ENCODE measurements around the gene FLYWCH1. TPM values are rescaled to one million over a fixed set of nuclear protein-coding genes. Genes with fewer than 3 reads are reported as not detected.

Gene FLYWCH1
- total and polyA plus RNA-seq, 2 experiments from 2014 or later: 16.0 to 44.7 TPM

- Histone ChIP-seq H3K4me2 (ENCODE audit: unreplicated experiment) (no peak overlapping the region), H3K27ac (no peak overlapping the region), H3K9ac (no peak overlapping the region), H3K9me2 (ENCODE audit: insufficient read depth) (no peaks in the 10 kb centered on the region), H3F3A (ENCODE audit: insufficient read depth) (no peaks in the 10 kb centered on the region), H3K27me3 (replicated peaks; ENCODE audit: insufficient read depth) (peaks cover 48% of the 10 kb centered on the region), H3K4me1 (ENCODE audit: insufficient read depth) (no peaks in the 10 kb centered on the region), H2AFZ (no peak overlapping the region), H3K4me3 (no peak overlapping the region), H3K9me3 (ENCODE audit: low read depth) (no peaks in the 10 kb centered on the region), H4K20me1 (ENCODE audit: insufficient read depth) (no peaks in the 10 kb centered on the region), H3K79me2 (ENCODE audit: insufficient read depth) (no peaks in the 10 kb centered on the region), H3K36me3 (ENCODE audit: low read depth) (no peaks in the 10 kb centered on the region)
- 15% methylated on average over 28 of the region's 28 CpGs for WGBS, 2 experiments (ENCODE audit: low coverage in 1 of 2, low lambda C conversion rate in 2 of 2, missing lambda C conversion rate in 2 of 2)
- DNase-seq: no peak
- TF ChIP-seq EZH2phosphoT487 (IDR thresholded peaks at IDR 0.05; ENCODE audit: insufficient read depth, low read depth) (no peak), EZH2 (IDR thresholded peaks at IDR 0.05; ENCODE audit: insufficient read depth, poor library complexity, severe bottlenecking) (no peak)
- in situ Hi-C loops (cut with MboI): no loop called here
Observed at GRCh38 chr16:2962334-2963073, 50.8 kb downstream of the FLYWCH1 start.

- DNase-seq: no peak
- Histone ChIP-seq H2AFZ (no peak overlapping the region), H3K9ac (no peak overlapping the region)
Observed at GRCh38 chr16:2963074-2963722, 51.5 kb downstream of the FLYWCH1 start.

GRCh38 chr16:2963723-2964474 lies 52.2 kb downstream of the FLYWCH1 start, which contains the start of gene KREMEN2:
Gene KREMEN2, plus strand, starts transcription at chr16:2964275. Its CDS starts 246 bp downstream, at chr16:2964521.
- H2AFZ ChIP-seq: no peak within 1 kb of the TSS
- WGBS, 2 experiments (ENCODE audit: low coverage in 1 of 2, low lambda C conversion rate in 2 of 2, missing lambda C conversion rate in 2 of 2): 2 to 3% methylated on average over 31 to 59 of the region's 60 CpGs
- H3K9me2 ChIP-seq (ENCODE audit: insufficient read depth): no peaks in the 10 kb centered on the region
- peak; percentile 46 for DNase-seq
- H3K4me1 ChIP-seq (ENCODE audit: insufficient read depth): no peaks in the 10 kb centered on the region
- H3K27ac ChIP-seq: no peak within 1 kb of the TSS
- TF ChIP-seq EZH2phosphoT487 (IDR thresholded peaks at IDR 0.05; ENCODE audit: insufficient read depth, low read depth) (0 out of 2 replicates have a peak, but pooled peaks have one; percentile 65), EZH2 (IDR thresholded peaks at IDR 0.05; ENCODE audit: insufficient read depth, poor library complexity, severe bottlenecking) (peak; percentile 96)
- no peak within 1 kb of the TSS for H3K4me2 ChIP-seq (ENCODE audit: unreplicated experiment)
- no peaks in the 10 kb centered on the region for H4K20me1 ChIP-seq (ENCODE audit: insufficient read depth)
- no peaks in the 10 kb centered on the region for H3K36me3 ChIP-seq (ENCODE audit: low read depth)
- H3F3A ChIP-seq (ENCODE audit: insufficient read depth): no peaks in the 10 kb centered on the region
- peaks cover 55% of the 10 kb centered on the region for H3K27me3 ChIP-seq (replicated peaks; ENCODE audit: insufficient read depth)
- no peaks in the 10 kb centered on the region for H3K9me3 ChIP-seq (ENCODE audit: low read depth)
- in situ Hi-C loops (cut with MboI): no loop called here
- peak within 1 kb of the TSS; percentile 37; the same call in 1 of the 2 replicates for H3K4me3 ChIP-seq
- H3K9ac ChIP-seq: no peak within 1 kb of the TSS
- no peaks in the 10 kb centered on the region for H3K79me2 ChIP-seq (ENCODE audit: insufficient read depth)

More at GRCh38 chr16:2963074-2963722, 51.5 kb downstream of the FLYWCH1 start:
- Histone ChIP-seq H3K36me3 (ENCODE audit: low read depth) (no peaks in the 10 kb centered on the region), H4K20me1 (ENCODE audit: insufficient read depth) (no peaks in the 10 kb centered on the region), H3K9me3 (ENCODE audit: low read depth) (no peaks in the 10 kb centered on the region), H3K4me1 (ENCODE audit: insufficient read depth) (no peaks in the 10 kb centered on the region), H3K27ac (no peak overlapping the region), H3K9me2 (ENCODE audit: insufficient read depth) (no peaks in the 10 kb centered on the region), H3K27me3 (replicated peaks; ENCODE audit: insufficient read depth) (peaks cover 55% of the 10 kb centered on the region), H3F3A (ENCODE audit: insufficient read depth) (no peaks in the 10 kb centered on the region), H3K4me2 (ENCODE audit: unreplicated experiment) (no peak overlapping the region), H3K4me3 (0 out of 2 replicates have a peak overlapping the region, but pooled peaks have one; percentile 37), H3K79me2 (ENCODE audit: insufficient read depth) (no peaks in the 10 kb centered on the region)
- 2 to 5% methylated on average over 16 to 34 of the region's 40 CpGs for WGBS, 2 experiments (ENCODE audit: low coverage in 1 of 2, low lambda C conversion rate in 2 of 2, missing lambda C conversion rate in 2 of 2)
- TF ChIP-seq EZH2 (IDR thresholded peaks at IDR 0.05; ENCODE audit: insufficient read depth, poor library complexity, severe bottlenecking) (no peak), EZH2phosphoT487 (IDR thresholded peaks at IDR 0.05; ENCODE audit: insufficient read depth, low read depth) (no peak)
- in situ Hi-C loops (cut with MboI): no loop called here

All from GM23248 (cell line).